GM12878 (cell line): Measurements from ENCODE around the gene ORMDL1. TPM values are rescaled to one million over a fixed set of nuclear protein-coding genes. Genes with fewer than 3 reads are reported as not detected.

Experiments
- ASH2L ChIP-seq: fragments of 300-600, 200-600 bp; sonication (generic); IDR thresholded peaks from 2 replicates; pipeline ENCODE4 v1.6.1; 2017; ENCODE audit warnings: low read depth, mild to moderate bottlenecking, borderline replicate concordance
- BACH1 ChIP-seq: fragments of 450-650 bp; IDR thresholded peaks from 2 replicates; pipeline ENCODE4 v1.6.1; 2017; ENCODE audit warnings: mild to moderate bottlenecking, borderline replicate concordance
- BMI1 ChIP-seq: fragments of 450-650 bp; IDR thresholded peaks from 2 replicates; pipeline ENCODE4 v1.6.1; 2016; ENCODE audit warnings: mild to moderate bottlenecking, moderate library complexity, borderline replicate concordance
- CHD2 ChIP-seq: IDR thresholded peaks from 2 replicates; pipeline ENCODE4 v1.6.1; 2011; ENCODE audit warnings: low read depth, low read length, improper control_type of control experiment, borderline replicate concordance
- DPF2 ChIP-seq: fragments of 450-650 bp; IDR thresholded peaks from 2 replicates; pipeline ENCODE4 v1.6.1; 2017; ENCODE audit warnings: mild to moderate bottlenecking
- EED ChIP-seq: sonication (generic); IDR thresholded peaks from 2 replicates; pipeline ENCODE4 v1.6.1; 2016; ENCODE audit warnings: antibody characterized with exemption, low read depth
- ETV6 ChIP-seq, 2 experiments: fragments of 450-650 bp in 1 of 2; IDR thresholded peaks in 1 of 2; conservative IDR thresholded peaks in 1 of 2; 2 replicates each; pipeline ENCODE4 v1.6.1; 2014; ENCODE audit warnings: antibody characterized with exemption in 1 of 2, borderline replicate concordance in 1 of 2, low read depth in 1 of 2, mild to moderate bottlenecking in 1 of 2, moderate library complexity in 1 of 2
- FOXK2 ChIP-seq: fragments of 450-650 bp; IDR thresholded peaks from 2 replicates; pipeline ENCODE4 v1.6.1; 2017; ENCODE audit warnings: mild to moderate bottlenecking, moderate library complexity
- HCFC1 ChIP-seq: fragments of 150-350 bp; IDR thresholded peaks from 2 replicates; pipeline ENCODE4 v1.6.1; 2014; ENCODE audit warnings: low read length
- JUND ChIP-seq: IDR thresholded peaks from 2 replicates; pipeline ENCODE4 v1.6.1; 2012; ENCODE audit warnings: low read depth, mild to moderate bottlenecking, low read length, improper control_type of control experiment, moderate library complexity
- LARP7 ChIP-seq: fragments of 450-650 bp; IDR thresholded peaks from 2 replicates; pipeline ENCODE4 v1.6.1; 2017; ENCODE audit warnings: mild to moderate bottlenecking
- NFXL1 ChIP-seq: fragments of 450-650 bp; IDR thresholded peaks from 2 replicates; pipeline ENCODE4 v1.6.1; 2017; ENCODE audit warnings: antibody characterized with exemption, mild to moderate bottlenecking, borderline replicate concordance
- POU2F2 ChIP-seq: IDR thresholded peaks from 3 replicates; pipeline ENCODE4 v1.6.1; 2011; ENCODE audit warnings: low read depth, mild to moderate bottlenecking, low read length, borderline replicate concordance
- SMAD5 ChIP-seq: IDR thresholded peaks from 2 replicates; pipeline ENCODE4 v1.6.1; 2016; ENCODE audit warnings: antibody characterized with exemption, low read depth
- SUZ12 ChIP-seq: fragments of 200-600 bp; sonication (generic); IDR thresholded peaks from one replicate; pipeline ENCODE4 v1.6.1; 2018; ENCODE audit warnings: antibody characterized with exemption, mild to moderate bottlenecking; ENCODE audit not compliant: unreplicated experiment
- TAF1 ChIP-seq: IDR thresholded peaks from 2 replicates; pipeline ENCODE4 v1.6.1; 2011; ENCODE audit warnings: mild to moderate bottlenecking, low read depth, low read length, borderline replicate concordance
- YY1 ChIP-seq: IDR thresholded peaks from 2 replicates; pipeline ENCODE4 v1.6.1; 2011; ENCODE audit warnings: low read depth, mild to moderate bottlenecking, low read length
- ZBED1 ChIP-seq: IDR thresholded peaks from 2 replicates; pipeline ENCODE4 v1.6.1; 2016; ENCODE audit warnings: borderline replicate concordance
- ZNF217 ChIP-seq: fragments of 450-650 bp; IDR thresholded peaks from 2 replicates; pipeline ENCODE4 v1.6.1; 2017; ENCODE audit warnings: antibody characterized with exemption, mild to moderate bottlenecking
- ZNF24 ChIP-seq: fragments of 450-650 bp; IDR thresholded peaks from 2 replicates; pipeline ENCODE4 v1.6.1; 2017; ENCODE audit warnings: antibody characterized with exemption, mild to moderate bottlenecking
- polyA plus RNA-seq, 11 experiments: library from polyadenylated mRNA; depleted of rRNA in 4 of 11; unstranded in 6 of 11; stranded (reverse) in 5 of 11; fragments of >200 nt; fragmentation: Nextera tagmentation in 4 of 11; fragmentation: Illumina TruSeq in 1 of 11; extraction: Ambion mirVana in 4 of 11; extraction: Trizol in 1 of 11; gene quantifications; 1 replicate in 1 of 11; 2 replicates in 10 of 11; pipeline versions ENCODE4 v1.2.1 to v1.2.3, GENCODE V29; 2011 to 2016; ENCODE audit warnings: inconsistent platforms in 2 of 11, missing spikeins in 2 of 11, low read depth in 1 of 11
- total RNA-seq, 4 experiments: library from RNA; depleted of rRNA in 3 of 4; stranded (reverse); fragments of >200 nt in 3 of 4; fragmentation: Illumina TruSeq in 1 of 4; extraction: Trizol in 1 of 4; gene quantifications; 2 replicates each; pipeline versions ENCODE4 v1.2.1 to v1.2.3, GENCODE V29; 2013 to 2021
- TF ChIP-seq, protein P1 (sequence below): fragments of 450-650 bp; IDR thresholded peaks from 2 replicates; pipeline ENCODE4 v1.6.1; 2017; ENCODE audit warnings: mild to moderate bottlenecking, moderate library complexity
- TF ChIP-seq, protein P2 (sequence below): IDR thresholded peaks from 2 replicates; pipeline ENCODE4 v1.6.1; 2011; ENCODE audit warnings: low read depth, mild to moderate bottlenecking, low read length, moderate library complexity, borderline replicate concordance; ENCODE audit errors: extremely low read depth
- TF ChIP-seq, protein P3 (sequence below): IDR thresholded peaks from 2 replicates; pipeline ENCODE4 v1.6.1; 2012; ENCODE audit warnings: low read depth, low read length, improper control_type of control experiment
- TF ChIP-seq, protein P4 (sequence below): fragments of 150-350 bp; IDR thresholded peaks from 2 replicates; pipeline ENCODE4 v1.6.1; 2014; ENCODE audit warnings: mild to moderate bottlenecking, low read depth, low read length

Gene ORMDL1
- total and polyA plus RNA-seq, 10 of the 15 experiments (the other 5 are each of a cell fraction or from before 2014, with no cell fraction given): 62.6 to 161 (median 95.7) TPM

DNA sequence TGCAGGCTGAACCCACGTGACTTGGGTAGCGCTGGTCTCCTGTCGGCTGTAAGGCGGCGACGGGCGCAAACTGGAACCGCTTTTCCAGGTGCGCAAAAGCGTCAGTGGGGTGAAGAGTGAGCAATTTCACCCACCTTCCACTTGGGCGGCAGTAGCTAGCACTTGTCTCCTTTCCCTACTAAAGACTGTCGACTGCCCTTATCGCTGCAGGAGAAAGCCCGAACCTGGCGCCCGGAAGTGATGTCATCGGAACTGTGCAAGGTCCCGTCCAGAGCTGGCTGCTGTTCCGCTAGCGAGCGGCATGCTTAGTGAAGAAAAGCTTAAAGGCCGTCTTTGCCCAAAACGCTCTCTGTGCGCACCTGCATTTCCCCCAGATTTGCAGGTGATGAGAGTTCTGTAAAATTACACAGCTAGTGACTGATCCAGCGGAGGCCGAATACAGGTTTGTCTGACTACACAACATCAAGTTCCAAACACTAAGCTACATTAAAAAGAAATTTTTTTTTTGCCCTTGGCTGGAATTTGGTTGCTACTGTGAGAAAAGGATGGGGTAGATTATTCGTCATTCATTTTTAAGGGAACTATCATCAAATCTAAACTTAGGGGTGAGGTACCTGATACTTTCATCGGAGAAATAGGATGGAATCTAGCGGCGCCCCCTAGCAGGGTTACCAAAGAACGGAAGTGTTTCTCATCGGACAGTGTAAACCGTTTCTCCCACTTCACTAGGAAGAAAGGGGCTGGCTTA, 21.4 kb downstream of the ORMDL1 start, which contains the start of gene OSGEPL1 (continued):
- TF ChIP-seq CHD2 (0 out of 2 replicates have a peak, but pooled peaks have one; percentile 25), POU2F2 (no peak; the same call in 2 of the 3 replicates), YY1 (peak; percentile 57; the same call in 1 of the 2 replicates), FOXK2 (no peak), SMAD5 (peak; percentile 77; the same call in 1 of the 2 replicates), SUZ12 (no peak), EED (no peak), HCFC1 (peak; percentile 53), NFXL1 (no peak), BACH1 (0 out of 2 replicates have a peak, but pooled peaks have one; percentile 24), ZNF217 (no peak), ZNF24 (no peak), JUND (no peak; the same call in 1 of the 2 replicates), LARP7 (peak; percentile 84), TAF1 (peak; percentile 70), BMI1 (no peak; the same call in 1 of the 2 replicates), ZBED1 (peak; percentile 20; the same call in 1 of the 2 replicates), ETV6 (conservative IDR thresholded peaks at IDR 0.05 in 1 of 2, IDR thresholded peaks at IDR 0.05 in 1 of 2; ENCODE audit: borderline replicate concordance in 1 of 2, low read depth in 1 of 2) (no peak), ASH2L (peak; percentile 83; the same call in 1 of the 2 replicates), DPF2 (0 out of 2 replicates have a peak, but pooled peaks have one; percentile 12)
- TF ChIP-seq, protein P1, sequence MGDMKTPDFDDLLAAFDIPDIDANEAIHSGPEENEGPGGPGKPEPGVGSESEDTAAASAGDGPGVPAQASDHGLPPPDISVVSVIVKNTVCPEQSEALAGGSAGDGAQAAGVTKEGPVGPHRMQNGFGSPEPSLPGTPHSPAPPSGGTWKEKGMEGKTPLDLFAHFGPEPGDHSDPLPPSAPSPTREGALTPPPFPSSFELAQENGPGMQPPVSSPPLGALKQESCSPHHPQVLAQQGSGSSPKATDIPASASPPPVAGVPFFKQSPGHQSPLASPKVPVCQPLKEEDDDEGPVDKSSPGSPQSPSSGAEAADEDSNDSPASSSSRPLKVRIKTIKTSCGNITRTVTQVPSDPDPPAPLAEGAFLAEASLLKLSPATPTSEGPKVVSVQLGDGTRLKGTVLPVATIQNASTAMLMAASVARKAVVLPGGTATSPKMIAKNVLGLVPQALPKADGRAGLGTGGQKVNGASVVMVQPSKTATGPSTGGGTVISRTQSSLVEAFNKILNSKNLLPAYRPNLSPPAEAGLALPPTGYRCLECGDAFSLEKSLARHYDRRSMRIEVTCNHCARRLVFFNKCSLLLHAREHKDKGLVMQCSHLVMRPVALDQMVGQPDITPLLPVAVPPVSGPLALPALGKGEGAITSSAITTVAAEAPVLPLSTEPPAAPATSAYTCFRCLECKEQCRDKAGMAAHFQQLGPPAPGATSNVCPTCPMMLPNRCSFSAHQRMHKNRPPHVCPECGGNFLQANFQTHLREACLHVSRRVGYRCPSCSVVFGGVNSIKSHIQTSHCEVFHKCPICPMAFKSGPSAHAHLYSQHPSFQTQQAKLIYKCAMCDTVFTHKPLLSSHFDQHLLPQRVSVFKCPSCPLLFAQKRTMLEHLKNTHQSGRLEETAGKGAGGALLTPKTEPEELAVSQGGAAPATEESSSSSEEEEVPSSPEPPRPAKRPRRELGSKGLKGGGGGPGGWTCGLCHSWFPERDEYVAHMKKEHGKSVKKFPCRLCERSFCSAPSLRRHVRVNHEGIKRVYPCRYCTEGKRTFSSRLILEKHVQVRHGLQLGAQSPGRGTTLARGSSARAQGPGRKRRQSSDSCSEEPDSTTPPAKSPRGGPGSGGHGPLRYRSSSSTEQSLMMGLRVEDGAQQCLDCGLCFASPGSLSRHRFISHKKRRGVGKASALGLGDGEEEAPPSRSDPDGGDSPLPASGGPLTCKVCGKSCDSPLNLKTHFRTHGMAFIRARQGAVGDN: peak; percentile 92
- TF ChIP-seq, protein P2, sequence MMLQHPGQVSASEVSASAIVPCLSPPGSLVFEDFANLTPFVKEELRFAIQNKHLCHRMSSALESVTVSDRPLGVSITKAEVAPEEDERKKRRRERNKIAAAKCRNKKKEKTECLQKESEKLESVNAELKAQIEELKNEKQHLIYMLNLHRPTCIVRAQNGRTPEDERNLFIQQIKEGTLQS: peak; percentile 42; the same call in 1 of the 2 replicates
- TF ChIP-seq, protein P3, sequence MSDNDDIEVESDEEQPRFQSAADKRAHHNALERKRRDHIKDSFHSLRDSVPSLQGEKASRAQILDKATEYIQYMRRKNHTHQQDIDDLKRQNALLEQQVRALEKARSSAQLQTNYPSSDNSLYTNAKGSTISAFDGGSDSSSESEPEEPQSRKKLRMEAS: peak; percentile 92
- TF ChIP-seq, protein P4, sequence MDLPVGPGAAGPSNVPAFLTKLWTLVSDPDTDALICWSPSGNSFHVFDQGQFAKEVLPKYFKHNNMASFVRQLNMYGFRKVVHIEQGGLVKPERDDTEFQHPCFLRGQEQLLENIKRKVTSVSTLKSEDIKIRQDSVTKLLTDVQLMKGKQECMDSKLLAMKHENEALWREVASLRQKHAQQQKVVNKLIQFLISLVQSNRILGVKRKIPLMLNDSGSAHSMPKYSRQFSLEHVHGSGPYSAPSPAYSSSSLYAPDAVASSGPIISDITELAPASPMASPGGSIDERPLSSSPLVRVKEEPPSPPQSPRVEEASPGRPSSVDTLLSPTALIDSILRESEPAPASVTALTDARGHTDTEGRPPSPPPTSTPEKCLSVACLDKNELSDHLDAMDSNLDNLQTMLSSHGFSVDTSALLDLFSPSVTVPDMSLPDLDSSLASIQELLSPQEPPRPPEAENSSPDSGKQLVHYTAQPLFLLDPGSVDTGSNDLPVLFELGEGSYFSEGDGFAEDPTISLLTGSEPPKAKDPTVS: no peak
